NCI-H460 (cell line): ENCODE results near the gene SAMD4A. TPM values are rescaled to one million over a fixed set of nuclear protein-coding genes. Genes with fewer than 3 reads are reported as not detected.

ENCODE experiments used
- DNase-seq: peaks from one replicate; pipeline ENCODE4 v3.0.0-alpha.2; 2016; ENCODE audit warnings: low read depth; ENCODE audit errors: extremely low read depth
- total RNA-seq: library from RNA; depleted of rRNA; stranded (reverse); fragments of >200 nt; shearing (Covaris generic); gene quantifications from 2 replicates; pipeline ENCODE4 v1.2.3, GENCODE V29; 2014; rRNA removed

Gene SAMD4A
- total RNA-seq, 1 experiment from 2014 or later = 23.4 TPM

GRCh38 chr14:54840798-54841197, 273.9 kb downstream of the SAMD4A start:
- no peak for DNase-seq

Other genes starting within 250 kb of the SAMD4A start
- gene CDKN3, start 170.1 kb upstream of the SAMD4A start, total RNA-seq = 147 and 177 TPM in 2 replicates
- 284 and 351 TPM in 2 replicates for gene CNIH1, start 125.8 kb upstream of the SAMD4A start, total RNA-seq
- 106 and 110 TPM in 2 replicates for gene GMFB, start 78.1 kb upstream of the SAMD4A start, total RNA-seq
- 19.0 and 24.5 TPM in 2 replicates for gene CGRRF1, start 57.2 kb upstream of the SAMD4A start, total RNA-seq